MM.1S (cell line): ENCODE results near the gene ULBP1.
"Not testable (repeated sequence)": the region's sequence is repeated elsewhere in the genome, so short reads cannot be mapped to it uniquely, and the experiment has no call there.

ENCODE experiments used
- CTCF ChIP-seq: fragments of 300-600 bp; sonication (generic); IDR thresholded peaks from 2 replicates; pipeline ENCODE4 v1.5.1; 2016; ENCODE audit warnings: antibody characterized with exemption, low read length, mixed read lengths
- EZH2 ChIP-seq: fragments of 300-600 bp; sonication (generic); optimal IDR thresholded peaks from 2 replicates; pipeline ENCODE3; 2017; ENCODE audit warnings: low read depth, mild to moderate bottlenecking, antibody characterized with exemption, low read length, mixed read lengths

GRCh38 chr6:149927025-149927424, 36.7 kb upstream of the ULBP1 start:
- TF ChIP-seq CTCF, EZH2: not testable (repeated sequence)
